Endothelial cell (in vitro differentiated cells): Measurements from ENCODE around the gene THBD. TPM values are rescaled to one million over a fixed set of nuclear protein-coding genes. Genes with fewer than 3 reads are reported as not detected.
A peak's percentile ranks its signal among the peaks of the same experiment; 100 is the strongest.

ENCODE experiments used
- DNase-seq: peaks from one replicate; pipeline ENCODE4 v3.0.0; 2021; ENCODE audit warnings: low spot score
- H3K27ac Mint-ChIP-seq: one replicate; pipeline ENCODE4 v1.8.0; 2021; ENCODE audit warnings: mixed read lengths, inconsistent platforms; ENCODE audit not compliant: unreplicated experiment
- H3K27me3 Mint-ChIP-seq: one replicate; pipeline ENCODE4 v1.8.0; 2021; ENCODE audit warnings: mild to moderate bottlenecking, moderate library complexity, mixed read lengths, inconsistent platforms; ENCODE audit not compliant: unreplicated experiment
- H3K36me3 Mint-ChIP-seq: one replicate; pipeline ENCODE4 v1.8.0; 2021; ENCODE audit warnings: mild to moderate bottlenecking, low read depth, mixed read lengths, inconsistent platforms; ENCODE audit not compliant: unreplicated experiment
- H3K4me1 Mint-ChIP-seq: one replicate; pipeline ENCODE4 v1.8.0; 2021; ENCODE audit warnings: mild to moderate bottlenecking, mixed read lengths, inconsistent platforms; ENCODE audit not compliant: unreplicated experiment
- H3K4me3 Mint-ChIP-seq: one replicate; pipeline ENCODE4 v1.8.0; 2021; ENCODE audit warnings: mild to moderate bottlenecking, mixed read lengths, inconsistent platforms; ENCODE audit not compliant: unreplicated experiment
- H3K9me3 Mint-ChIP-seq: one replicate; pipeline ENCODE4 v1.8.0; 2021; ENCODE audit warnings: mixed read lengths, inconsistent platforms; ENCODE audit not compliant: unreplicated experiment
- total RNA-seq: library from RNA; stranded (reverse); fragmentation: NEBNext Ultra II Directional; extraction: Animal tissue kit (Norgen Biotek cat#: 25700); gene quantifications from one replicate; pipeline ENCODE4 v1.2.1, GENCODE V29; 2021; ENCODE audit not compliant: unreplicated experiment
- TF ChIP-seq, protein P1 (sequence below): fragments of 200-600 bp; sonication (generic); IDR thresholded peaks from one replicate; pipeline ENCODE4 v1.5.0; 2021; ENCODE audit warnings: antibody characterized with exemption; ENCODE audit not compliant: unreplicated experiment

THBD gene
- total RNA-seq, 1 donor from 2014 or later: 90.4 TPM

DNA sequence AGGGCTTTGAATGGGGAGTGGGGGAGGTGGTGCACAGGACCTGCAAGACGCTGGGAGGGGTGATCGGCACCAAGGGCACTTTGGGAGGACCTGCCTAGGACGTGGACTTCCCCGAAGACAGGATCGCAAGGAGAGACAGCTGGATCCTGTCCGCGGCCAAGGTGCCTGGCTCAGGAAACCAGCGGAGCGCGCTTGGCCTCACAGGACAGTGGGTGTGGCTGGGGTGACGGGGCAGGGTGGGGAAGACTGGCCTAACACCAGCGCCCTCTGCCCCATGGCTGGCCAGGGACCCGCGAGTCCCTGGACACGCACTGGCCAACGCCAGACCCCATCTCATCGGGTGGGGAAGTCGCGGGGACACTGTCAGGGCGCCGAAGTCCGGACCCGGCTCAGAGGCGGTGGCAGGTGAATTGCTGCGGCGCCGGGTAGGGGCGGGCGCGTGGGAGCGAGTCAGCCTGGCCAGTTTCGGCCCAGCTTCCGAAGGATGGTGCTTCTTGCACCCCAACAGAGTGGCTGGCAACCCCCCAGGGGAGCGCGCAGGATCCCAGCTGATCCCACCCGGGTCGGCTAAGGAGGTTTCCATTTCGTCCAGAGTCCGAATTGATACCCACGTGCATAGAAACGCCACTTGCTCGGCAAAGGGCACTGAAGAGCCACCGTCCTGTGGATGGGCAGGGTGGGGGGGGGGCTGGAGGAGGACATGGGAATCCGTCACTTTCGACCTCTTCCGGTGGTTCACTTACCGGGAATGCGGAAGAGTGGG, 785 bp upstream of the THBD start:
- H3K27me3 Mint-ChIP-seq: peaks cover 19% of the 10 kb centered on the region
- DNase-seq: peak; percentile 58

DNA sequence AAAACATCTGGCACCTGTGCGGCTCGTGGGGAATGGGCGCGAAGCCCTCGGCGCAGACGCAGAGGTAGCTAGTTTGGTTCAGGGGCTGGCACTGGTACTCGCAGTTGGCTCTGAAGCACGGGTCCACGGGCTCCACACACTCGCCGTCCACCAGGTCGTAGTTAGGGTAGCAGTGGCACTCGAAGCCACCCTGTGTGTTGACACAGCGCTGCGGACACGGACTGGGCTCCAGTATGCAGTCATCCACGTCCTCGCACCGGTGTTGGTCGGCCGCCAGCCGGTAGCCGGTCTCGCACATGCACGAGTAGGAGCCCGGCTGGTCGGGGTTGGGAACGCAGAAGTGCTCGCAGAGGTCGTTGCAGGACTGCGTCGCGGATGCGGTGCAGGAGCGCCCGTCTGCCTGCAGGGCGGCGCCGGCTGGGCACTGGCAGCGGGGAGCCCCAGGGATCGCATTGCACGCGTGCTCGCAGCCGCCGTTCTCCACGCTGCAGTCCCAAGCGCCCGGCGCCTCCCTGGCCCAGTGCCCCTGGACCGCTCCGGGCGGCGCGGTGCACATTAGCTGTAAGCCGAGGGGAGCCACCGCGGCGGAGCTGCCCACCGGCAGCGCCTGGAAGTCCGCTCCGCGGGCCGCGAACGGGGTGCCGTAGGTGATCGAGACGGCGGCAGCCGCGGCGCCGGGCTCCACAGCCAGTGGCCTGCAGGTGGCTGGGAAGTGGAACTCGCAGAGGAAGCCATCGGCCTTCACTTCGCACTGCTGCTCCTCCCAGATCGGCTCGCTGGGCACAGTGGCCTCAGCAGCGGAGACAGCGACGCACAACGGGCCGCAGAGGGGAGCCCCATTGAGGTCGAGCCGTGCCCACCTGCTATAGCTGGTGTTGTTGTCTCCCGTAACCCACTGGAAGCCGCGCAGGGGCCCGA, 930 bp downstream of the THBD start:
- Mint-ChIP-seq H3K36me3 (peaks cover 7% of the 10 kb centered on the region), H3K27me3 (peaks cover 19% of the 10 kb centered on the region), H3K4me3 (peak overlapping the region; percentile 96), H3K4me1 (peaks cover 53% of the 10 kb centered on the region), H3K9me3 (peaks cover 4% of the 10 kb centered on the region), H3K27ac (no peak overlapping the region)
- DNase-seq: peak; percentile 72
- TF ChIP-seq, protein P1, sequence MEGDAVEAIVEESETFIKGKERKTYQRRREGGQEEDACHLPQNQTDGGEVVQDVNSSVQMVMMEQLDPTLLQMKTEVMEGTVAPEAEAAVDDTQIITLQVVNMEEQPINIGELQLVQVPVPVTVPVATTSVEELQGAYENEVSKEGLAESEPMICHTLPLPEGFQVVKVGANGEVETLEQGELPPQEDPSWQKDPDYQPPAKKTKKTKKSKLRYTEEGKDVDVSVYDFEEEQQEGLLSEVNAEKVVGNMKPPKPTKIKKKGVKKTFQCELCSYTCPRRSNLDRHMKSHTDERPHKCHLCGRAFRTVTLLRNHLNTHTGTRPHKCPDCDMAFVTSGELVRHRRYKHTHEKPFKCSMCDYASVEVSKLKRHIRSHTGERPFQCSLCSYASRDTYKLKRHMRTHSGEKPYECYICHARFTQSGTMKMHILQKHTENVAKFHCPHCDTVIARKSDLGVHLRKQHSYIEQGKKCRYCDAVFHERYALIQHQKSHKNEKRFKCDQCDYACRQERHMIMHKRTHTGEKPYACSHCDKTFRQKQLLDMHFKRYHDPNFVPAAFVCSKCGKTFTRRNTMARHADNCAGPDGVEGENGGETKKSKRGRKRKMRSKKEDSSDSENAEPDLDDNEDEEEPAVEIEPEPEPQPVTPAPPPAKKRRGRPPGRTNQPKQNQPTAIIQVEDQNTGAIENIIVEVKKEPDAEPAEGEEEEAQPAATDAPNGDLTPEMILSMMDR: peak; percentile 75

More for the DNA sequence above, 785 bp upstream of the THBD start:
- TF ChIP-seq, protein P1: no peak
- Mint-ChIP-seq H3K36me3 (peaks cover 7% of the 10 kb centered on the region), H3K4me3 (peak overlapping the region; percentile 95), H3K9me3 (peaks cover 4% of the 10 kb centered on the region), H3K27ac (peak overlapping the region; percentile 98), H3K4me1 (peaks cover 42% of the 10 kb centered on the region)

DNA sequence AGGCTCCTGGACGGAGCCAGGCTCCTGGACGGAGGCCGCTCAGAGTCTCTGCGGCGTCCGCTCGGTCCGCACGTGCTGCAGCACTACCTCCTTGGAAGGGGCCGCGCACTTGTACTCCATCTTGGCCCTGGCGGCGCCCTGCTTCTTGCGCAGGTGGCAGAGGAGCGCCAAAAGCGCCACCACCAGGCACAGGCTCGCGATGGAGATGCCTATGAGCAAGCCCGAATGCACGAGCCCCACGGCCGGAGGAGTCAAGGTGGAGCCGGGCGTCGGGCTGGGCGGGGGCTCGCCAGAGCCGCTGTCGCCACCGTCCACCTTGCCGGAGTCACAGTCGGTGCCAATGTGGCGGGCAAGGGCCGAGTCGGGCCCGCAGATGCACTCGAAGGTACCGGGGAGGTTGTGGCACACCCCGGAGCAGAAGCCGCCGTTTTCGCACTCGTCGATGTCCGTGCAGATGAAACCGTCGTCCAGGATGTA, 1.7 kb downstream of the THBD start:
- TF ChIP-seq, protein P1: no peak
- peaks cover 52% of the 10 kb centered on the region for H3K4me1 Mint-ChIP-seq
- no peak for DNase-seq

DNA sequence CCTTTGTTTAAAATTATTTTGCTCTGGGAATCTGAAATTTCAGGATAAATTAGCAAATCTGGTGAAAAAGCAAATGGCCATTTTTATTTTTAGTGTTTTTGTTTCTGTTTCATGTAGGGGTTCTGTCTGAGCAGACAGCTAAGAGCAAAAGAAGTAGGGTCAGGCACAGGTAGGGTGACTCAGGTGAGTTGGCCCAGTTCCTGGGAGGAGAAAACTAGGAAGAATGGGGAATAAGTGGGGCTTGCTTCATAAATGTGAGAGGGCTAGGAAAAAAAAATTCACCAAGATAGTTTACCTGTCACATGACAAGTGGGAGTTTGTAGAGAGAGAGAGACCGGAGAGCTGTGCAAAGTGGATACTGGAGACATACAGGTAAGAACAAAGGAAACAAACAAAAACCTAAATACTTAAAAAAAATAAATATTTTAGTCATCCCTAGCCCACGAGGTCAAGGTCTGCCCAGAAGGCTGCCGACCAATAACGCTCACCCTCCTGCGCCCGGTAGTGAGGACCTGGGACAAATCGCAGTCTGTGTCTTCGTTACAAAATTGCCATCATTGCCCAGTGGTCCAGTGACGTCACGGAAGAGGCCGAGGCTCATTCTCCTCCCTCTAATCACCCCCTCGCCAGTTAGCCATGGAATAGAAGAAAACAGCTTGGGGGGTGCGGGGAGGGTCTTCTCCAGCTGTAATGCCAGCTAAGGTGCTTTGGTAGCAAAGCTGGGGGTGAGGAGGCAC, 2.3 kb downstream of the THBD start:
- Mint-ChIP-seq H3K27ac (peak overlapping the region; percentile 32), H3K27me3 (peaks cover 12% of the 10 kb centered on the region), H3K4me3 (peak overlapping the region; percentile 96), H3K9me3 (peaks cover 4% of the 10 kb centered on the region), H3K36me3 (peaks cover 7% of the 10 kb centered on the region), H3K4me1 (peaks cover 47% of the 10 kb centered on the region)
- DNase-seq: no peak
- TF ChIP-seq, protein P1: no peak

More for the DNA sequence above, 1.7 kb downstream of the THBD start:
- Mint-ChIP-seq H3K4me3 (peak overlapping the region; percentile 96), H3K36me3 (peaks cover 7% of the 10 kb centered on the region), H3K9me3 (peaks cover 4% of the 10 kb centered on the region), H3K27ac (no peak overlapping the region), H3K27me3 (peaks cover 18% of the 10 kb centered on the region)
